HG03280 (cell line): ENCODE measurements around the gene CST4.
"Not testable (repeated sequence)": the region's sequence is repeated elsewhere in the genome, so short reads cannot be mapped to it uniquely, and the experiment has no call there.

Source experiments
- ATAC-seq: cut with Tn5 transposase; IDR thresholded peaks from one replicate; pipeline ENCODE4 v1.9.1; 2021; ENCODE audit warnings: mild to moderate bottlenecking, moderate library complexity; ENCODE audit not compliant: unreplicated experiment

CST4 gene

GRCh38 chr20:23663180-23663579 is 25.7 kb downstream of the CST4 start:
- ATAC-seq, result no peak

- no peak for ATAC-seq
Measured at GRCh38 chr20:23662276-23662870, 26.5 kb downstream of the CST4 start.

GRCh38 chr20:23661002-23661429 is 27.8 kb downstream of the CST4 start:
- ATAC-seq, result no peak

- ATAC-seq, result no peak
Measured at GRCh38 chr20:23659989-23660837, 28.6 kb downstream of the CST4 start.

- not testable (repeated sequence) for ATAC-seq
Measured at GRCh38 chr20:23659610-23659988, 29.2 kb downstream of the CST4 start.

GRCh38 chr20:23658989-23659609 is 29.7 kb downstream of the CST4 start:
- ATAC-seq, result no peak

GRCh38 chr20:23658336-23658735 is 30.5 kb downstream of the CST4 start:
- ATAC-seq, result no peak

GRCh38 chr20:23657202-23657601 is 31.6 kb downstream of the CST4 start:
- no peak for ATAC-seq

- no peak for ATAC-seq
Measured at GRCh38 chr20:23656372-23656771, 32.5 kb downstream of the CST4 start.

GRCh38 chr20:23655491-23656211 is 33.2 kb downstream of the CST4 start:
- ATAC-seq, result no peak

- ATAC-seq, result no peak
Measured at GRCh38 chr20:23654717-23655116, 34.1 kb downstream of the CST4 start.

GRCh38 chr20:23654000-23654399 is 34.8 kb downstream of the CST4 start:
- no peak for ATAC-seq

GRCh38 chr20:23653400-23653938 is 35.4 kb downstream of the CST4 start:
- no peak for ATAC-seq

GRCh38 chr20:23652926-23653325 is 35.9 kb downstream of the CST4 start:
- no peak for ATAC-seq

- no peak for ATAC-seq
Measured at GRCh38 chr20:23652371-23652770, 36.5 kb downstream of the CST4 start.

- ATAC-seq, result no peak
Measured at GRCh38 chr20:23651117-23651516, 37.7 kb downstream of the CST4 start.

- ATAC-seq, result no peak
Measured at GRCh38 chr20:23649830-23650417, 38.9 kb downstream of the CST4 start.

- ATAC-seq, result no peak
Measured at GRCh38 chr20:23649242-23649641, 39.6 kb downstream of the CST4 start.

- no peak for ATAC-seq
Measured at GRCh38 chr20:23647346-23647745, 41.5 kb downstream of the CST4 start.

- no peak for ATAC-seq
Measured at GRCh38 chr20:23646106-23646873, 42.5 kb downstream of the CST4 start.
